H1 (cell line): ENCODE measurements around the gene CNTN5.

Experiments used
- CHD2 ChIP-seq: IDR thresholded peaks from 2 replicates; pipeline ENCODE4 v1.6.1; 2012; ENCODE audit warnings: low read length, improper control_type of control experiment
- EP300 ChIP-seq, 2 experiments: IDR thresholded peaks; 1 replicate in 1 of 2; 2 replicates in 1 of 2; pipeline ENCODE4 v1.6.1; 2011 to 2012; ENCODE audit warnings: low read depth in 2 of 2, low read length in 2 of 2, mild to moderate bottlenecking in 2 of 2, borderline replicate concordance in 1 of 2, inconsistent platforms in 1 of 2, moderate library complexity in 1 of 2
- JUND ChIP-seq: IDR thresholded peaks from 2 replicates; pipeline ENCODE4 v1.6.1; 2011; ENCODE audit warnings: mild to moderate bottlenecking, improper control_type of control experiment, low read length
- POLR2A ChIP-seq, 2 experiments: IDR thresholded peaks; 1 replicate in 1 of 2; 2 replicates in 1 of 2; pipeline ENCODE4 v1.6.1; 2011; ENCODE audit warnings: low read depth in 2 of 2, low read length in 2 of 2, mild to moderate bottlenecking in 2 of 2; ENCODE audit errors: control extremely low read depth in 1 of 2
- SIRT6 ChIP-seq: IDR thresholded peaks from one replicate; pipeline ENCODE4 v1.7.1; 2012; ENCODE audit warnings: low read length, inconsistent platforms
- SP1 ChIP-seq: IDR thresholded peaks from 2 replicates; pipeline ENCODE4 v1.6.1; 2011; ENCODE audit warnings: low read depth, low read length
- YY1 ChIP-seq: IDR thresholded peaks from 2 replicates; pipeline ENCODE4 v1.6.1; 2011; ENCODE audit warnings: low read depth, mild to moderate bottlenecking, low read length
- ZNF274 ChIP-seq: IDR thresholded peaks from 2 replicates; pipeline ENCODE4 v1.7.0; 2012; ENCODE audit warnings: low read length, borderline replicate concordance; ENCODE audit errors: extremely low read depth
- TF ChIP-seq, protein P1 (sequence below), 3 experiments: IDR thresholded peaks; 1 replicate in 2 of 3; 2 replicates in 1 of 3; pipeline versions ENCODE4 v1.5.1 to v1.6.1; 2011; ENCODE audit warnings: low read length in 3 of 3, mild to moderate bottlenecking in 3 of 3, inconsistent platforms in 2 of 3, low read depth in 1 of 3, moderate library complexity in 1 of 3; ENCODE audit not compliant: insufficient read depth in 1 of 3; ENCODE audit errors: control extremely low read depth in 1 of 3
- TF ChIP-seq, protein P2 (sequence below): IDR thresholded peaks from 2 replicates; pipeline ENCODE4 v1.6.1; 2012; ENCODE audit warnings: inconsistent platforms

DNA sequence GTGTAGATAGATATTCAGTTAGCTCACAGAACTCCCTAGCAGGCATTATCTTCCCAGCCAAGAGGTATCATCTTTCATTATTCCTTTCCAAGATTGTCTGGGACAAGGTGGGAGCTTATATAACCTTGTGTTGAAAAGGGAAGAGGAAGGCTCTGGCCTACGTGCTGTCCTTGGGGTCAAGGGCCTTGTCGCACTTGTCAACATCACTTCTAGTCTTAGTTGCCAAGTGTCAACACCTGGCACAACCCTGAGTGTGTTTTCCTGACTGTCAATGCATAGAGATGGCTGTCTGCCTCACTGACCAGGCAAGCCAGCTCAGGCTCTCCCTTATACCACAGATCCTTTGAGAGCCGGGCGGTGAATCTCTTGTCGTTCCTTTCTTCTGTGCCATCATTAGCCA is 331.9 kb downstream of the CNTN5 start:
- no peak for TF ChIP-seq SP1
- TF ChIP-seq JUND, result no peak
- no peak for TF ChIP-seq EP300 (IDR thresholded peaks at IDR 0.05; ENCODE audit: borderline replicate concordance in 1 of 2, low read depth in 2 of 2, low read length in 2 of 2)
- no peak for TF ChIP-seq POLR2A (IDR thresholded peaks at IDR 0.05; ENCODE audit: control extremely low read depth in 1 of 2, low read depth in 2 of 2, low read length in 2 of 2)
- TF ChIP-seq CHD2, result no peak
- TF ChIP-seq, protein P1, sequence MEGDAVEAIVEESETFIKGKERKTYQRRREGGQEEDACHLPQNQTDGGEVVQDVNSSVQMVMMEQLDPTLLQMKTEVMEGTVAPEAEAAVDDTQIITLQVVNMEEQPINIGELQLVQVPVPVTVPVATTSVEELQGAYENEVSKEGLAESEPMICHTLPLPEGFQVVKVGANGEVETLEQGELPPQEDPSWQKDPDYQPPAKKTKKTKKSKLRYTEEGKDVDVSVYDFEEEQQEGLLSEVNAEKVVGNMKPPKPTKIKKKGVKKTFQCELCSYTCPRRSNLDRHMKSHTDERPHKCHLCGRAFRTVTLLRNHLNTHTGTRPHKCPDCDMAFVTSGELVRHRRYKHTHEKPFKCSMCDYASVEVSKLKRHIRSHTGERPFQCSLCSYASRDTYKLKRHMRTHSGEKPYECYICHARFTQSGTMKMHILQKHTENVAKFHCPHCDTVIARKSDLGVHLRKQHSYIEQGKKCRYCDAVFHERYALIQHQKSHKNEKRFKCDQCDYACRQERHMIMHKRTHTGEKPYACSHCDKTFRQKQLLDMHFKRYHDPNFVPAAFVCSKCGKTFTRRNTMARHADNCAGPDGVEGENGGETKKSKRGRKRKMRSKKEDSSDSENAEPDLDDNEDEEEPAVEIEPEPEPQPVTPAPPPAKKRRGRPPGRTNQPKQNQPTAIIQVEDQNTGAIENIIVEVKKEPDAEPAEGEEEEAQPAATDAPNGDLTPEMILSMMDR (IDR thresholded peaks at IDR 0.05; ENCODE audit: control extremely low read depth in 1 of 3, insufficient read depth in 1 of 3, low read depth in 1 of 3, low read length in 3 of 3), result no peak
- TF ChIP-seq SIRT6, result no peak
- TF ChIP-seq, protein P2, sequence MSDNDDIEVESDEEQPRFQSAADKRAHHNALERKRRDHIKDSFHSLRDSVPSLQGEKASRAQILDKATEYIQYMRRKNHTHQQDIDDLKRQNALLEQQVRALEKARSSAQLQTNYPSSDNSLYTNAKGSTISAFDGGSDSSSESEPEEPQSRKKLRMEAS, result no peak
- TF ChIP-seq YY1, result no peak
- TF ChIP-seq ZNF274, result no peak
